IMR-90 (cell line): ENCODE results near the gene HOXB6. TPM values are rescaled to one million over a fixed set of nuclear protein-coding genes. Genes with fewer than 3 reads are reported as not detected.

ENCODE experiments used
- ATAC-seq: fragments of 200-7000 bp; cut with Tn5 transposase; 2 replicates; pipeline ENCODE4 v1.9.1; 2020; ENCODE audit warnings: low read depth, mild to moderate bottlenecking, moderate library complexity
- BruUV-seq: library from RNA; stranded (reverse); fragments of 400-500 nt; replicated peaks from 2 replicates; lab custom pipeline; 2021; lab: Mats Ljungman, UMichigan
- CTCF ChIA-PET: fragments of 300-600 bp; formaldehyde crosslinking; extraction: SDS; loops from one replicate; lab custom pipeline; 2021; ENCODE audit warnings: antibody characterized with exemption; lab: Yijun Ruan, JAX
- POLR2A ChIA-PET: fragments of 300-600 bp; sonication (Branson Sonifier 250); formaldehyde crosslinking; loops from one replicate; lab custom pipeline; 2022; ENCODE audit warnings: antibody characterized with exemption; ENCODE audit not compliant: unreplicated experiment; lab: Charles Lee
- DNase-seq: peaks from one replicate; pipeline ENCODE4 v3.0.0; 2013
- H2AFZ ChIP-seq: replicated peaks from 2 replicates; pipeline ENCODE3; 2013; ENCODE audit warnings: low read length, mild to moderate bottlenecking; ENCODE audit not compliant: poor library complexity
- H2AK5ac ChIP-seq: 2 replicates; pipeline ENCODE4 v1.6.1; 2013; ENCODE audit warnings: low read depth, low read length, inconsistent platforms
- H2AK9ac ChIP-seq: replicated peaks from 2 replicates; pipeline ENCODE3; 2013; ENCODE audit warnings: mild to moderate bottlenecking, low read depth, low read length, moderate library complexity; ENCODE audit not compliant: poor library complexity
- H2BK120ac ChIP-seq: 2 replicates; pipeline ENCODE4 v1.6.1; 2013; ENCODE audit warnings: low read depth, low read length, inconsistent platforms
- H2BK15ac ChIP-seq: 3 replicates; pipeline ENCODE4 v1.6.1; 2013; ENCODE audit warnings: low read depth, low read length, inconsistent platforms
- H2BK20ac ChIP-seq: 2 replicates; pipeline ENCODE4 v1.6.1; 2013; ENCODE audit warnings: low read depth, mild to moderate bottlenecking, inconsistent platforms, low read length, moderate library complexity
- H2BK5ac ChIP-seq: 2 replicates; pipeline ENCODE4 v1.6.1; 2013; ENCODE audit warnings: mild to moderate bottlenecking, low read depth, low read length, inconsistent platforms; ENCODE audit not compliant: poor library complexity, severe bottlenecking
- H3K14ac ChIP-seq: replicated peaks from 2 replicates; pipeline ENCODE4 v1.6.1; 2013; ENCODE audit warnings: low read depth, low read length, inconsistent platforms
- H3K18ac ChIP-seq: 2 replicates; pipeline ENCODE4 v1.6.1; 2013; ENCODE audit warnings: low read depth, low read length, control low read depth
- H3K23ac ChIP-seq: 2 replicates; pipeline ENCODE4 v1.6.1; 2013; ENCODE audit warnings: low read depth, low read length, inconsistent platforms
- H3K27ac ChIP-seq: 2 replicates; pipeline ENCODE4 v1.5.1; 2013; ENCODE audit warnings: mild to moderate bottlenecking, control low read depth, low read length; ENCODE audit not compliant: insufficient read depth
- H3K27me3 ChIP-seq: 2 replicates; pipeline ENCODE4 v1.6.1; 2013; ENCODE audit warnings: low read length; ENCODE audit not compliant: control insufficient read depth, insufficient read depth
- H3K36me3 ChIP-seq: 2 replicates; pipeline ENCODE4 v1.6.1; 2013; ENCODE audit warnings: low read length, mixed read lengths; ENCODE audit not compliant: control insufficient read depth, insufficient read depth
- H3K4ac ChIP-seq: 2 replicates; pipeline ENCODE4 v1.6.1; 2013; ENCODE audit warnings: low read depth, low read length, inconsistent platforms
- H3K4me1 ChIP-seq: 2 replicates; pipeline ENCODE4 v1.6.1; 2013; ENCODE audit warnings: low read length, mixed read lengths; ENCODE audit not compliant: control insufficient read depth, insufficient read depth
- H3K4me2 ChIP-seq: 2 replicates; pipeline ENCODE4 v1.6.1; 2013; ENCODE audit warnings: low read depth, mild to moderate bottlenecking, control low read depth, low read length, moderate library complexity
- H3K4me3 ChIP-seq: 2 replicates; pipeline ENCODE4 v1.5.1; 2013; ENCODE audit warnings: low read depth, mild to moderate bottlenecking, control low read depth, low read length, moderate library complexity; ENCODE audit not compliant: insufficient read depth
- H3K56ac ChIP-seq: 2 replicates; pipeline ENCODE4 v1.6.1; 2013; ENCODE audit warnings: low read length, inconsistent platforms; ENCODE audit not compliant: insufficient read depth; ENCODE audit errors: extremely low read depth
- H3K79me1 ChIP-seq, 2 experiments: 2 replicates each; pipeline ENCODE4 v1.6.1; 2013; ENCODE audit warnings: low read length in 2 of 2, inconsistent platforms in 1 of 2, low read depth in 1 of 2
- H3K9ac ChIP-seq: 2 replicates; pipeline ENCODE4 v1.6.1; 2013; ENCODE audit warnings: low read depth, low read length, control low read depth
- H3K9me1 ChIP-seq: 2 replicates; pipeline ENCODE4 v1.6.1; 2013; ENCODE audit warnings: low read length, inconsistent platforms; ENCODE audit not compliant: insufficient read depth
- H3K9me3 ChIP-seq: 2 replicates; pipeline ENCODE4 v1.6.1; 2013; ENCODE audit warnings: low read length; ENCODE audit not compliant: control insufficient read depth, insufficient read depth
- H4K20me1 ChIP-seq: 2 replicates; pipeline ENCODE4 v1.6.1; 2013; ENCODE audit warnings: low read length, inconsistent platforms; ENCODE audit not compliant: insufficient read depth
- H4K5ac ChIP-seq: 2 replicates; pipeline ENCODE4 v1.6.1; 2013; ENCODE audit warnings: mild to moderate bottlenecking, low read depth, low read length, control low read depth
- H4K8ac ChIP-seq, 2 experiments: 2 replicates each; pipeline ENCODE4 v1.6.1; 2013; ENCODE audit warnings: low read depth in 2 of 2, low read length in 2 of 2, control low read depth in 1 of 2, inconsistent platforms in 1 of 2
- H4K91ac ChIP-seq: 2 replicates; pipeline ENCODE4 v1.6.1; 2013; ENCODE audit warnings: low read depth, low read length, inconsistent platforms; ENCODE audit not compliant: insufficient read depth
- CHD1 ChIP-seq: IDR thresholded peaks from 2 replicates; pipeline ENCODE4 v1.6.1; 2012; ENCODE audit warnings: low read depth, low read length, improper control_type of control experiment
- ELK1 ChIP-seq: fragments of 150-350 bp; IDR thresholded peaks from 2 replicates; pipeline ENCODE4 v1.6.1; 2016; ENCODE audit warnings: low read depth, mild to moderate bottlenecking, low read length, moderate library complexity, borderline replicate concordance
- MAZ ChIP-seq: IDR thresholded peaks from 2 replicates; pipeline ENCODE4 v1.6.1; 2012; ENCODE audit warnings: low read depth, mild to moderate bottlenecking, low read length, improper control_type of control experiment, moderate library complexity, borderline replicate concordance
- RAD21 ChIP-seq: IDR thresholded peaks from 2 replicates; pipeline ENCODE4 v1.6.1; 2012; ENCODE audit warnings: low read length, improper control_type of control experiment
- WGBS, 2 experiments: methylation state at CpG; one replicate each; pipeline versions ENCODE4 v1.1.5 to v1.1.7; 2013; ENCODE audit warnings: missing lambda C conversion rate in 2 of 2; ENCODE audit not compliant: insufficient read length in 1 of 2; ENCODE audit errors: extremely low coverage in 2 of 2; 5-methylcytosine and 5-hydroxymethylcytosine counted together
- dilution Hi-C: fragments of 300-500 bp; cut with HindIII; formaldehyde crosslinking; loops from one replicate; pipeline ENCODE4 v1.14.3; 2018; ENCODE audit warnings: low sequenced_read_pairs; ENCODE audit not compliant: unreplicated experiment
- in situ Hi-C: fragments of 300-500 bp; cut with MboI; formaldehyde crosslinking; loops from 3 replicates; pipeline ENCODE4 v1.14.3; 2019; ENCODE audit warnings: low sequenced_read_pairs, inconsistent platforms, mixed read lengths
- intact Hi-C: fragments of 100-400 bp; cut with micrococcal nuclease; formaldehyde crosslinking; loops from 2 replicates; pipeline ENCODE4 v1.10.0; 2022
- polyA plus RNA-seq, 3 experiments: library from polyadenylated mRNA; depleted of rRNA; stranded (reverse); fragments of >200 nt; gene quantifications; 2 replicates each; pipeline ENCODE4 v1.2.3, GENCODE V29; 2012; ENCODE audit warnings: low replicate concordance in 1 of 3
- total RNA-seq: library from RNA; depleted of rRNA; stranded (reverse); fragments of >200 nt; gene quantifications from 2 replicates; pipeline ENCODE4 v1.2.3, GENCODE V29; 2012

HOXB6 gene
- total and polyA plus RNA-seq, 2 of the 4 experiments (the other 2 are of a cell fraction), result 11.1 to 42.2 TPM

- DNase-seq (peak; percentile 63), ATAC-seq (no peak)
- WGBS, 2 experiments, result 1% methylated on average over 12 of the region's 43 CpGs; no CpG with 5 or more reads in 1 of the 2 experiments
These were observed 25.9 kb downstream of the HOXB6 start for GRCh38 chr17:48578616-48579470.

More at GRCh38 chr17:48578616-48579470, 25.9 kb downstream of the HOXB6 start:
- intact Hi-C loops (no loop called here), dilution Hi-C loops (no loop called here), in situ Hi-C loops (no loop called here)
- Histone ChIP-seq H4K20me1 (peaks cover 5% of the 10 kb centered on the region), H3K4me2 (peak overlapping the region; percentile 91), H2BK20ac (peak overlapping the region; percentile 61), H3K56ac (peak overlapping the region; percentile 99), H3K14ac (peak overlapping the region; percentile 97), H3K79me1 (no peaks in the 10 kb centered on the region), H4K8ac (peak overlapping the region; percentile 89 to 94), H3K9ac (peak overlapping the region; percentile 96), H2AFZ (peak overlapping the region; percentile 71), H4K91ac (peak overlapping the region; percentile 92), H2BK5ac (peak overlapping the region; percentile 99), H3K18ac (peak overlapping the region; percentile 93), H4K5ac (peak overlapping the region; percentile 93), H3K4ac (peak overlapping the region; percentile 97), H3K36me3 (peaks cover 33% of the 10 kb centered on the region), H3K9me3 (no peaks in the 10 kb centered on the region), H3K27me3 (no peaks in the 10 kb centered on the region), H2AK9ac (peak overlapping the region; percentile 75), H3K4me1 (peaks cover 14% of the 10 kb centered on the region), H3K23ac (peak overlapping the region; percentile 100), H3K27ac (peak overlapping the region; percentile 99), H2BK120ac (peak overlapping the region; percentile 93), H3K9me1 (no peaks in the 10 kb centered on the region; the same call in 1 of the 2 replicates), H2BK15ac (peak overlapping the region; percentile 63; the same call in 2 of the 3 replicates), H2AK5ac (peak overlapping the region; percentile 87), H3K4me3 (peak overlapping the region; percentile 60)
- no peak for TF ChIP-seq MAZ
- no peak for TF ChIP-seq ELK1
- no peak for TF ChIP-seq RAD21
- TF ChIP-seq CHD1, result no peak
- BruUV-seq, result no TSS peak
- POLR2A ChIA-PET, result interaction anchor here (1.7 kb wide), 1 partner anchor 32 kb away, joined by 4 read pairs; no protein-coding TSS in a partner anchor
- CTCF ChIA-PET, result interaction anchor here (0.6 kb wide), 1 partner anchor 247 kb away, joined by 6 read pairs; no protein-coding TSS in a partner anchor
